CD14-positive monocyte (primary cell): ENCODE measurements around the gene HOXB13. TPM values are rescaled to one million over a fixed set of nuclear protein-coding genes. Genes with fewer than 3 reads are reported as not detected.

Experiments
- DNase-seq, 3 donors: peaks; one replicate each; pipeline ENCODE4 v3.0.0-alpha.2; 2011 to 2022
- H2AFZ ChIP-seq: 2 replicates; pipeline ENCODE4 v1.6.0; 2012; ENCODE audit warnings: mild to moderate bottlenecking, low read depth, low read length, inconsistent platforms; ENCODE audit not compliant: insufficient read depth, poor library complexity, severe bottlenecking
- H3K27ac ChIP-seq, 2 donors: 1 replicate in 1 of 2; 2 replicates in 1 of 2; pipeline ENCODE4 v1.5.1; 2012 to 2013; ENCODE audit warnings: low read length in 2 of 2, control low read depth in 1 of 2, inconsistent platforms in 1 of 2, low read depth in 1 of 2, mild to moderate bottlenecking in 1 of 2
- H3K27me3 ChIP-seq, 2 donors: one replicate each; pipeline versions ENCODE4 v1.6.0 to v1.6.1; 2011 to 2013; ENCODE audit warnings: low read length in 2 of 2; ENCODE audit not compliant: control insufficient read depth in 2 of 2, insufficient read depth in 2 of 2
- H3K36me3 ChIP-seq, 2 donors: replicated peaks in 1 of 2; 1 replicate in 1 of 2; 2 replicates in 1 of 2; pipeline versions ENCODE4 v1.5.1 to v1.6.1; 2012 to 2013; ENCODE audit warnings: low read length in 2 of 2, control low read depth in 1 of 2, inconsistent platforms in 1 of 2, mild to moderate bottlenecking in 1 of 2; ENCODE audit not compliant: insufficient read depth in 2 of 2, control insufficient read depth in 1 of 2
- H3K4me1 ChIP-seq, 2 donors: 1 replicate in 1 of 2; 2 replicates in 1 of 2; pipeline versions ENCODE4 v1.5.1 to v1.6.1; 2012 to 2013; ENCODE audit warnings: low read length in 2 of 2, control low read depth in 1 of 2, inconsistent platforms in 1 of 2, mild to moderate bottlenecking in 1 of 2, moderate library complexity in 1 of 2; ENCODE audit not compliant: insufficient read depth in 2 of 2, control insufficient read depth in 1 of 2
- H3K4me2 ChIP-seq: replicated peaks from 2 replicates; pipeline ENCODE3; 2012; ENCODE audit warnings: low read length, moderate library complexity, mild to moderate bottlenecking; ENCODE audit not compliant: poor library complexity, severe bottlenecking; ENCODE audit errors: extremely low read depth
- H3K4me3 ChIP-seq, 3 experiments: fragments of 200-600 bp in 1 of 3; sonication (generic) in 1 of 3; replicated peaks in 1 of 3; 1 replicate in 2 of 3; 2 replicates in 1 of 3; pipeline ENCODE4 v1.5.1; 2011 to 2013; ENCODE audit warnings: low read length in 3 of 3, mild to moderate bottlenecking in 3 of 3, control low read depth in 2 of 3, low read depth in 2 of 3, inconsistent platforms in 1 of 3, moderate library complexity in 1 of 3
- H3K79me2 ChIP-seq: 2 replicates; pipeline ENCODE4 v1.6.0; 2012; ENCODE audit warnings: mild to moderate bottlenecking, control low read depth, inconsistent platforms, low read length, moderate library complexity; ENCODE audit not compliant: insufficient read depth
- H3K9ac ChIP-seq: 2 replicates; pipeline ENCODE4 v1.6.0; 2017; ENCODE audit warnings: low read length, mild to moderate bottlenecking; ENCODE audit not compliant: insufficient read depth, poor library complexity, severe bottlenecking
- H3K9me3 ChIP-seq, 2 donors: replicated peaks in 1 of 2; 1 replicate in 1 of 2; 2 replicates in 1 of 2; pipeline versions ENCODE4 v1.5.1 to v1.6.1; 2012 to 2013; ENCODE audit warnings: low read length in 2 of 2, control low read depth in 1 of 2; ENCODE audit not compliant: control insufficient read depth in 1 of 2, insufficient read depth in 1 of 2
- H4K20me1 ChIP-seq: 2 replicates; pipeline ENCODE4 v1.6.0; 2012; ENCODE audit warnings: mild to moderate bottlenecking, low read length, control low read depth, moderate library complexity; ENCODE audit not compliant: insufficient read depth
- H3K27ac Mint-ChIP-seq, 7 donors: one replicate each; pipeline ENCODE4 v1.8.0; 2020; ENCODE audit warnings: mild to moderate bottlenecking in 7 of 7, mixed read lengths in 7 of 7, moderate library complexity in 6 of 7, inconsistent platforms in 2 of 7
- H3K27me3 Mint-ChIP-seq, 3 donors: one replicate each; pipeline ENCODE4 v1.8.0; 2021 to 2022; ENCODE audit warnings: low read depth in 3 of 3, mild to moderate bottlenecking in 3 of 3, mixed read lengths in 3 of 3, moderate library complexity in 3 of 3, inconsistent platforms in 1 of 3
- H3K36me3 Mint-ChIP-seq, 2 donors: one replicate each; pipeline ENCODE4 v1.8.0; 2020; ENCODE audit warnings: mixed read lengths in 2 of 2, inconsistent platforms in 1 of 2, mild to moderate bottlenecking in 1 of 2
- H3K4me1 Mint-ChIP-seq: one replicate; pipeline ENCODE4 v1.8.0; 2020; ENCODE audit warnings: mild to moderate bottlenecking, mixed read lengths
- H3K4me3 Mint-ChIP-seq, 2 donors: one replicate each; pipeline ENCODE4 v1.8.0; 2020; ENCODE audit warnings: mild to moderate bottlenecking in 2 of 2, mixed read lengths in 2 of 2, moderate library complexity in 1 of 2
- H3K9me3 Mint-ChIP-seq, 7 donors: one replicate each; pipeline ENCODE4 v1.8.0; 2020 to 2022; ENCODE audit warnings: mixed read lengths in 7 of 7, mild to moderate bottlenecking in 6 of 7, moderate library complexity in 6 of 7, inconsistent platforms in 2 of 7
- CTCF ChIP-seq: fragments of 200-600 bp; IDR thresholded peaks from one replicate; pipeline ENCODE4 v1.8.0; 2022; ENCODE audit warnings: antibody characterized with exemption, mild to moderate bottlenecking
- WGBS: methylation state at CpG from one replicate; pipeline ENCODE4 v1.1.5; 2013; ENCODE audit warnings: missing lambda C conversion rate; ENCODE audit not compliant: insufficient coverage; 5-methylcytosine and 5-hydroxymethylcytosine counted together
- intact Hi-C, 2 donors: fragments of 100-400 bp; cut with micrococcal nuclease; formaldehyde crosslinking; loops; one replicate each; pipeline versions ENCODE4 v1.15.0 to v1.15.1; 2023
- polyA plus RNA-seq, 3 donors: library from polyadenylated mRNA; depleted of rRNA in 1 of 3; unstranded in 2 of 3; stranded (reverse) in 1 of 3; fragments of 300-500 nt in 2 of 3; fragments of >200 nt in 1 of 3; fragmentation: Illumina TruSeq in 2 of 3; gene quantifications; 1 replicate in 2 of 3; 2 replicates in 1 of 3; pipeline ENCODE4 v1.2.3, GENCODE V29; 2012 to 2021

Gene HOXB13
- polyA plus RNA-seq, 3 donors = not detected

GRCh38 chr17:48746916-48747444 lies 18.4 kb upstream of the HOXB13 start:
- no peak overlapping the region for H2AFZ ChIP-seq
- no peaks in the 10 kb centered on the region for H3K36me3 ChIP-seq
- H3K27ac ChIP-seq = no peak overlapping the region
- H3K9me3 ChIP-seq = peaks cover 0 to 45% of the 10 kb centered on the region in 2 donors
- Mint-ChIP-seq H3K27ac (peak overlapping the region in 1 of 7 donors; percentile 70), H3K27me3 (peaks cover 95 to 98% (median 96%) of the 10 kb centered on the region in 3 donors), H3K4me3 (peak overlapping the region in 1 of 2 donors; percentile 74), H3K4me1 (peaks cover 23% of the 10 kb centered on the region), H3K36me3 (peaks cover 3 to 7% of the 10 kb centered on the region in 2 donors), H3K9me3 (peaks cover 0 to 25% (median 5%) of the 10 kb centered on the region in 7 donors)
- no peak for TF ChIP-seq CTCF
- no peaks in the 10 kb centered on the region for H3K79me2 ChIP-seq
- H3K4me1 ChIP-seq = no peaks in the 10 kb centered on the region
- no peak overlapping the region for H3K9ac ChIP-seq
- intact Hi-C loops = no loop called here
- H3K27me3 ChIP-seq = peaks cover 100% of the 10 kb centered on the region in 2 donors
- H4K20me1 ChIP-seq = no peaks in the 10 kb centered on the region
- WGBS = 7% methylated on average over 17 of the region's 21 CpGs
- no peak overlapping the region for H3K4me3 ChIP-seq
- H3K4me2 ChIP-seq = no peak overlapping the region
- DNase-seq = no peak

GRCh38 chr17:48745381-48746275 lies 17.1 kb upstream of the HOXB13 start:
- Mint-ChIP-seq H3K36me3 (peaks cover 3% of the 10 kb centered on the region in 2 donors), H3K27ac (no peak overlapping the region), H3K27me3 (peaks cover 95 to 98% (median 96%) of the 10 kb centered on the region in 3 donors), H3K9me3 (peaks cover 0 to 29% (median 8%) of the 10 kb centered on the region in 7 donors), H3K4me3 (peak overlapping the region in 1 of 2 donors; percentile 81), H3K4me1 (peaks cover 19% of the 10 kb centered on the region)
- no peak overlapping the region for H2AFZ ChIP-seq
- H3K27me3 ChIP-seq = peaks cover 99 to 100% of the 10 kb centered on the region in 2 donors
- no peaks in the 10 kb centered on the region for H3K79me2 ChIP-seq
- intact Hi-C loops = no loop called here
- H3K36me3 ChIP-seq = no peaks in the 10 kb centered on the region
- H3K9ac ChIP-seq = no peak overlapping the region
- H4K20me1 ChIP-seq = no peaks in the 10 kb centered on the region
- no peak overlapping the region for H3K27ac ChIP-seq
- WGBS = 26% methylated on average over 5 of the region's 12 CpGs
- no peaks in the 10 kb centered on the region for H3K4me1 ChIP-seq
- H3K4me3 ChIP-seq = no peak overlapping the region
- peaks cover 0 to 34% of the 10 kb centered on the region in 2 donors for H3K9me3 ChIP-seq
- H3K4me2 ChIP-seq = no peak overlapping the region
- DNase-seq = no peak
- no peak for TF ChIP-seq CTCF
